IMR-90 (cell line): ENCODE measurements around the gene REXO1. TPM values are rescaled to one million over a fixed set of nuclear protein-coding genes. Genes with fewer than 3 reads are reported as not detected.

ENCODE experiments used
- ATAC-seq: fragments of 200-7000 bp; cut with Tn5 transposase; 2 replicates; pipeline ENCODE4 v1.9.1; 2020; ENCODE audit warnings: low read depth, mild to moderate bottlenecking, moderate library complexity
- BruUV-seq: library from RNA; stranded (reverse); fragments of 400-500 nt; replicated peaks from 2 replicates; lab custom pipeline; 2021; lab: Mats Ljungman, UMichigan
- CTCF ChIA-PET: fragments of 300-600 bp; formaldehyde crosslinking; extraction: SDS; loops from one replicate; lab custom pipeline; 2021; ENCODE audit warnings: antibody characterized with exemption; lab: Yijun Ruan, JAX
- POLR2A ChIA-PET: fragments of 300-600 bp; sonication (Branson Sonifier 250); formaldehyde crosslinking; loops from one replicate; lab custom pipeline; 2022; ENCODE audit warnings: antibody characterized with exemption; ENCODE audit not compliant: unreplicated experiment; lab: Charles Lee
- DNase-seq: peaks from one replicate; pipeline ENCODE4 v3.0.0; 2013
- H2AFZ ChIP-seq: replicated peaks from 2 replicates; pipeline ENCODE3; 2013; ENCODE audit warnings: low read length, mild to moderate bottlenecking; ENCODE audit not compliant: poor library complexity
- H2AK5ac ChIP-seq: 2 replicates; pipeline ENCODE4 v1.6.1; 2013; ENCODE audit warnings: low read depth, low read length, inconsistent platforms
- H2AK9ac ChIP-seq: replicated peaks from 2 replicates; pipeline ENCODE3; 2013; ENCODE audit warnings: mild to moderate bottlenecking, low read depth, low read length, moderate library complexity; ENCODE audit not compliant: poor library complexity
- H2BK120ac ChIP-seq: 2 replicates; pipeline ENCODE4 v1.6.1; 2013; ENCODE audit warnings: low read depth, low read length, inconsistent platforms
- H2BK15ac ChIP-seq: 3 replicates; pipeline ENCODE4 v1.6.1; 2013; ENCODE audit warnings: low read depth, low read length, inconsistent platforms
- H2BK20ac ChIP-seq: 2 replicates; pipeline ENCODE4 v1.6.1; 2013; ENCODE audit warnings: low read depth, mild to moderate bottlenecking, inconsistent platforms, low read length, moderate library complexity
- H2BK5ac ChIP-seq: 2 replicates; pipeline ENCODE4 v1.6.1; 2013; ENCODE audit warnings: mild to moderate bottlenecking, low read depth, low read length, inconsistent platforms; ENCODE audit not compliant: poor library complexity, severe bottlenecking
- H3K14ac ChIP-seq: replicated peaks from 2 replicates; pipeline ENCODE4 v1.6.1; 2013; ENCODE audit warnings: low read depth, low read length, inconsistent platforms
- H3K18ac ChIP-seq: 2 replicates; pipeline ENCODE4 v1.6.1; 2013; ENCODE audit warnings: low read depth, low read length, control low read depth
- H3K23ac ChIP-seq: 2 replicates; pipeline ENCODE4 v1.6.1; 2013; ENCODE audit warnings: low read depth, low read length, inconsistent platforms
- H3K27ac ChIP-seq: 2 replicates; pipeline ENCODE4 v1.5.1; 2013; ENCODE audit warnings: mild to moderate bottlenecking, control low read depth, low read length; ENCODE audit not compliant: insufficient read depth
- H3K27me3 ChIP-seq: 2 replicates; pipeline ENCODE4 v1.6.1; 2013; ENCODE audit warnings: low read length; ENCODE audit not compliant: control insufficient read depth, insufficient read depth
- H3K36me3 ChIP-seq: 2 replicates; pipeline ENCODE4 v1.6.1; 2013; ENCODE audit warnings: low read length, mixed read lengths; ENCODE audit not compliant: control insufficient read depth, insufficient read depth
- H3K4ac ChIP-seq: 2 replicates; pipeline ENCODE4 v1.6.1; 2013; ENCODE audit warnings: low read depth, low read length, inconsistent platforms
- H3K4me1 ChIP-seq: 2 replicates; pipeline ENCODE4 v1.6.1; 2013; ENCODE audit warnings: low read length, mixed read lengths; ENCODE audit not compliant: control insufficient read depth, insufficient read depth
- H3K4me2 ChIP-seq: 2 replicates; pipeline ENCODE4 v1.6.1; 2013; ENCODE audit warnings: low read depth, mild to moderate bottlenecking, control low read depth, low read length, moderate library complexity
- H3K4me3 ChIP-seq: 2 replicates; pipeline ENCODE4 v1.5.1; 2013; ENCODE audit warnings: low read depth, mild to moderate bottlenecking, control low read depth, low read length, moderate library complexity; ENCODE audit not compliant: insufficient read depth
- H3K56ac ChIP-seq: 2 replicates; pipeline ENCODE4 v1.6.1; 2013; ENCODE audit warnings: low read length, inconsistent platforms; ENCODE audit not compliant: insufficient read depth; ENCODE audit errors: extremely low read depth
- H3K79me1 ChIP-seq, 2 experiments: 2 replicates each; pipeline ENCODE4 v1.6.1; 2013; ENCODE audit warnings: low read length in 2 of 2, inconsistent platforms in 1 of 2, low read depth in 1 of 2
- H3K9ac ChIP-seq: 2 replicates; pipeline ENCODE4 v1.6.1; 2013; ENCODE audit warnings: low read depth, low read length, control low read depth
- H3K9me1 ChIP-seq: 2 replicates; pipeline ENCODE4 v1.6.1; 2013; ENCODE audit warnings: low read length, inconsistent platforms; ENCODE audit not compliant: insufficient read depth
- H3K9me3 ChIP-seq: 2 replicates; pipeline ENCODE4 v1.6.1; 2013; ENCODE audit warnings: low read length; ENCODE audit not compliant: control insufficient read depth, insufficient read depth
- H4K20me1 ChIP-seq: 2 replicates; pipeline ENCODE4 v1.6.1; 2013; ENCODE audit warnings: low read length, inconsistent platforms; ENCODE audit not compliant: insufficient read depth
- H4K5ac ChIP-seq: 2 replicates; pipeline ENCODE4 v1.6.1; 2013; ENCODE audit warnings: mild to moderate bottlenecking, low read depth, low read length, control low read depth
- H4K8ac ChIP-seq, 2 experiments: 2 replicates each; pipeline ENCODE4 v1.6.1; 2013; ENCODE audit warnings: low read depth in 2 of 2, low read length in 2 of 2, control low read depth in 1 of 2, inconsistent platforms in 1 of 2
- H4K91ac ChIP-seq: 2 replicates; pipeline ENCODE4 v1.6.1; 2013; ENCODE audit warnings: low read depth, low read length, inconsistent platforms; ENCODE audit not compliant: insufficient read depth
- BHLHE40 ChIP-seq: fragments of 150-350 bp; IDR thresholded peaks from 2 replicates; pipeline ENCODE4 v1.6.1; 2016; ENCODE audit warnings: mild to moderate bottlenecking, low read depth, low read length
- CEBPB ChIP-seq: IDR thresholded peaks from 2 replicates; pipeline ENCODE4 v1.6.1; 2012; ENCODE audit warnings: low read depth, low read length, improper control_type of control experiment
- CHD1 ChIP-seq: IDR thresholded peaks from 2 replicates; pipeline ENCODE4 v1.6.1; 2012; ENCODE audit warnings: low read depth, low read length, improper control_type of control experiment
- CTCF ChIP-seq: conservative IDR thresholded peaks from 2 replicates; pipeline ENCODE4 v1.5.1; 2012; ENCODE audit warnings: mild to moderate bottlenecking, low read depth, low read length, improper control_type of control experiment
- ELK1 ChIP-seq: fragments of 150-350 bp; IDR thresholded peaks from 2 replicates; pipeline ENCODE4 v1.6.1; 2016; ENCODE audit warnings: low read depth, mild to moderate bottlenecking, low read length, moderate library complexity, borderline replicate concordance
- FOS ChIP-seq: fragments of 150-350 bp; IDR thresholded peaks from 2 replicates; pipeline ENCODE4 v1.6.1; 2016; ENCODE audit warnings: low read depth, low read length
- MAFK ChIP-seq: IDR thresholded peaks from 2 replicates; pipeline ENCODE4 v1.6.1; 2012; ENCODE audit warnings: low read depth, low read length, improper control_type of control experiment
- MAZ ChIP-seq: IDR thresholded peaks from 2 replicates; pipeline ENCODE4 v1.6.1; 2012; ENCODE audit warnings: low read depth, mild to moderate bottlenecking, low read length, improper control_type of control experiment, moderate library complexity, borderline replicate concordance
- MXI1 ChIP-seq: IDR thresholded peaks from 2 replicates; pipeline ENCODE4 v1.6.1; 2012; ENCODE audit warnings: low read depth, mild to moderate bottlenecking, low read length, moderate library complexity, borderline replicate concordance
- NFE2L2 ChIP-seq: fragments of 150-350 bp; IDR thresholded peaks from 2 replicates; pipeline ENCODE4 v1.6.1; 2016; ENCODE audit warnings: low read depth, mild to moderate bottlenecking, low read length
- POLR2A ChIP-seq: IDR thresholded peaks from 2 replicates; pipeline ENCODE4 v1.6.1; 2012; ENCODE audit warnings: mild to moderate bottlenecking, low read depth, low read length
- RAD21 ChIP-seq: IDR thresholded peaks from 2 replicates; pipeline ENCODE4 v1.6.1; 2012; ENCODE audit warnings: low read length, improper control_type of control experiment
- RCOR1 ChIP-seq: IDR thresholded peaks from 2 replicates; pipeline ENCODE4 v1.6.1; 2012; ENCODE audit warnings: mild to moderate bottlenecking, low read length, improper control_type of control experiment; ENCODE audit not compliant: insufficient replicate concordance
- RFX5 ChIP-seq: IDR thresholded peaks from 2 replicates; pipeline ENCODE4 v1.8.0; 2012; ENCODE audit warnings: low read depth, mild to moderate bottlenecking, low read length, moderate library complexity
- SMC3 ChIP-seq: fragments of 150-350 bp; IDR thresholded peaks from 2 replicates; pipeline ENCODE4 v1.6.1; 2016; ENCODE audit warnings: low read depth, mild to moderate bottlenecking, antibody characterized with exemption, low read length, moderate library complexity
- USF2 ChIP-seq: fragments of 150-350 bp; IDR thresholded peaks from 2 replicates; pipeline ENCODE4 v1.6.1; 2017; ENCODE audit warnings: mild to moderate bottlenecking, antibody characterized with exemption, low read length, low read depth
- WGBS, 2 experiments: methylation state at CpG; one replicate each; pipeline versions ENCODE4 v1.1.5 to v1.1.7; 2013; ENCODE audit warnings: missing lambda C conversion rate in 2 of 2; ENCODE audit not compliant: insufficient read length in 1 of 2; ENCODE audit errors: extremely low coverage in 2 of 2; 5-methylcytosine and 5-hydroxymethylcytosine counted together
- dilution Hi-C: fragments of 300-500 bp; cut with HindIII; formaldehyde crosslinking; loops from one replicate; pipeline ENCODE4 v1.14.3; 2018; ENCODE audit warnings: low sequenced_read_pairs; ENCODE audit not compliant: unreplicated experiment
- in situ Hi-C: fragments of 300-500 bp; cut with MboI; formaldehyde crosslinking; loops from 3 replicates; pipeline ENCODE4 v1.14.3; 2019; ENCODE audit warnings: low sequenced_read_pairs, inconsistent platforms, mixed read lengths
- intact Hi-C: fragments of 100-400 bp; cut with micrococcal nuclease; formaldehyde crosslinking; loops from 2 replicates; pipeline ENCODE4 v1.10.0; 2022
- polyA plus RNA-seq, 3 experiments: library from polyadenylated mRNA; depleted of rRNA; stranded (reverse); fragments of >200 nt; gene quantifications; 2 replicates each; pipeline ENCODE4 v1.2.3, GENCODE V29; 2012; ENCODE audit warnings: low replicate concordance in 1 of 3
- total RNA-seq: library from RNA; depleted of rRNA; stranded (reverse); fragments of >200 nt; gene quantifications from 2 replicates; pipeline ENCODE4 v1.2.3, GENCODE V29; 2012

REXO1 gene
- total and polyA plus RNA-seq, 2 of the 4 experiments (the other 2 are of a cell fraction) = 1.4 to 63.7 TPM

GRCh38 chr19:1807030-1807694 lies 41.1 kb downstream of the REXO1 start:
- Histone ChIP-seq H3K14ac (no peak overlapping the region), H2BK15ac (no peak overlapping the region), H2BK20ac (no peak overlapping the region), H4K5ac (no peak overlapping the region), H2AFZ (no peak overlapping the region), H2AK9ac (peak overlapping the region; percentile 42), H2AK5ac (no peak overlapping the region), H3K79me1 (peaks cover 0 to 6% of the 10 kb centered on the region in 2 experiments; a peak in 2 of 4 replicates), H4K91ac (no peak overlapping the region), H3K27ac (no peak overlapping the region), H2BK5ac (no peak overlapping the region), H3K9me3 (no peaks in the 10 kb centered on the region), H3K9me1 (peaks cover 4% of the 10 kb centered on the region; the same call in 1 of the 2 replicates), H3K18ac (no peak overlapping the region), H3K4me3 (no peak overlapping the region), H3K56ac (no peak overlapping the region), H3K4me2 (no peak overlapping the region), H3K27me3 (no peaks in the 10 kb centered on the region), H4K20me1 (no peaks in the 10 kb centered on the region), H3K23ac (no peak overlapping the region), H3K4me1 (peaks cover 5% of the 10 kb centered on the region), H2BK120ac (no peak overlapping the region), H3K9ac (no peak overlapping the region), H3K36me3 (peaks cover 17% of the 10 kb centered on the region), H3K4ac (no peak overlapping the region), H4K8ac (no peak overlapping the region)
- dilution Hi-C loops (no loop called here), intact Hi-C loops (no loop called here), in situ Hi-C loops (no loop called here)
- no peak for ATAC-seq
- TF ChIP-seq MAZ (no peak), MXI1 (no peak), CHD1 (no peak), ELK1 (no peak), POLR2A (no peak), RAD21 (no peak), CTCF (no peak), SMC3 (no peak), MAFK (no peak), NFE2L2 (no peak), CEBPB (no peak), USF2 (no peak), FOS (no peak), RFX5 (no peak), BHLHE40 (no peak), RCOR1 (no peak)
- CTCF ChIA-PET = no interaction called here
- BruUV-seq = no TSS peak
- POLR2A ChIA-PET = no interaction called here
- DNase-seq = no peak
- WGBS, 2 experiments = 73% methylated on average over 13 of the region's 28 CpGs; no CpG with 5 or more reads in 1 of the 2 experiments
